HepG2 (cell line): ENCODE results near the gene TP53TG5. TPM values are rescaled to one million over a fixed set of nuclear protein-coding genes. Genes with fewer than 3 reads are reported as not detected.

Experiments
- EED ChIP-seq: sonication (generic); formaldehyde crosslinking; IDR thresholded peaks from 2 replicates; pipeline ENCODE4 v1.5.0; 2020; ENCODE audit warnings: mild to moderate bottlenecking, missing genetic modification reagents
- HNRNPUL1 ChIP-seq: fragments of 200-400 bp; formaldehyde crosslinking; IDR thresholded peaks from 2 replicates; pipeline ENCODE4 v1.6.1; 2017; ENCODE audit warnings: low read depth, mild to moderate bottlenecking, low read length, moderate library complexity
- KAT2B ChIP-seq: fragments of 150-350 bp; IDR thresholded peaks from 2 replicates; pipeline ENCODE4 v1.6.1; 2014; ENCODE audit warnings: low read depth, low read length, borderline replicate concordance
- KDM5A ChIP-seq: fragments of 200-600 bp; sonication (generic); IDR thresholded peaks from 2 replicates; pipeline ENCODE4 v1.7.0; 2018; ENCODE audit warnings: antibody characterized with exemption, mild to moderate bottlenecking, low read length, borderline replicate concordance
- NFATC3 ChIP-seq: sonication (generic); formaldehyde crosslinking; IDR thresholded peaks from 2 replicates; pipeline ENCODE4 v1.5.1; 2020; ENCODE audit warnings: mild to moderate bottlenecking, missing genetic modification reagents
- NFKB2 ChIP-seq: sonication (generic); formaldehyde crosslinking; IDR thresholded peaks from 2 replicates; pipeline ENCODE4 v1.4.0; 2020; ENCODE audit warnings: missing genetic modification reagents, borderline replicate concordance
- PHF20 ChIP-seq: sonication (generic); formaldehyde crosslinking; IDR thresholded peaks from 2 replicates; pipeline ENCODE4 v1.5.0; 2020; ENCODE audit warnings: mild to moderate bottlenecking, missing genetic modification reagents
- POGK ChIP-seq: sonication (generic); formaldehyde crosslinking; conservative IDR thresholded peaks from 2 replicates; pipeline ENCODE4 v1.8.0; 2022; ENCODE audit warnings: mild to moderate bottlenecking, moderate library complexity, missing genetic modification reagents
- RERE ChIP-seq: IDR thresholded peaks from 2 replicates; pipeline ENCODE4 v1.6.1; 2016; ENCODE audit warnings: low read depth, missing genetic modification reagents, missing compliant biosample characterization
- RFXANK ChIP-seq: IDR thresholded peaks from 2 replicates; pipeline ENCODE4 v1.6.1; 2016
- RXRA ChIP-seq: sonication (generic); formaldehyde crosslinking; IDR thresholded peaks from 2 replicates; pipeline ENCODE4 v1.5.1; 2020; ENCODE audit warnings: missing genetic modification reagents
- SMARCE1 ChIP-seq: fragments of 450-650 bp; IDR thresholded peaks from 2 replicates; pipeline ENCODE4 v1.6.1; 2017; ENCODE audit warnings: borderline replicate concordance
- TBP ChIP-seq: sonication (generic); formaldehyde crosslinking; IDR thresholded peaks from 2 replicates; pipeline ENCODE4 v1.5.0; 2020; ENCODE audit warnings: missing genetic modification reagents
- ZNF136 ChIP-seq: sonication (generic); formaldehyde crosslinking; IDR thresholded peaks from 2 replicates; pipeline ENCODE4 v1.8.1; 2022; ENCODE audit warnings: low read depth, mild to moderate bottlenecking, moderate library complexity, missing genetic modification reagents
- ZNF326 ChIP-seq: sonication (generic); formaldehyde crosslinking; IDR thresholded peaks from 2 replicates; pipeline ENCODE4 v1.4.0; 2020; ENCODE audit warnings: missing genetic modification reagents, borderline replicate concordance
- ZNF580 ChIP-seq: IDR thresholded peaks from 2 replicates; pipeline ENCODE4 v1.6.1; 2016; ENCODE audit warnings: low read depth, borderline replicate concordance
- ZNF605 ChIP-seq: sonication (generic); formaldehyde crosslinking; IDR thresholded peaks from 2 replicates; pipeline ENCODE4 v1.8.0; 2022; ENCODE audit warnings: mild to moderate bottlenecking, missing genetic modification reagents
- ZNF674 ChIP-seq: sonication (generic); formaldehyde crosslinking; IDR thresholded peaks from 2 replicates; pipeline ENCODE4 v1.5.0; 2020; ENCODE audit warnings: low read depth, mild to moderate bottlenecking, missing genetic modification reagents
- ZNF737 ChIP-seq: sonication (generic); formaldehyde crosslinking; IDR thresholded peaks from 2 replicates; pipeline ENCODE4 v1.5.0; 2020; ENCODE audit warnings: missing genetic modification reagents, mild to moderate bottlenecking, borderline replicate concordance
- ZNF746 ChIP-seq: sonication (generic); formaldehyde crosslinking; IDR thresholded peaks from 2 replicates; pipeline ENCODE4 v1.8.0; 2022; ENCODE audit warnings: mild to moderate bottlenecking, missing genetic modification reagents
- ZNF766 ChIP-seq: sonication (generic); formaldehyde crosslinking; IDR thresholded peaks from 2 replicates; pipeline ENCODE4 v1.5.0; 2020; ENCODE audit warnings: missing genetic modification reagents, borderline replicate concordance
- polyA plus RNA-seq, 8 experiments: library from polyadenylated mRNA; depleted of rRNA in 3 of 8; stranded (reverse) in 7 of 8; unstranded in 1 of 8; fragments of >200 nt; fragmentation: Illumina TruSeq in 4 of 8; extraction: Trizol in 4 of 8; gene quantifications; 2 replicates each; pipeline versions ENCODE4 v1.2.1 to v1.2.3, GENCODE V29; 2011 to 2016; ENCODE audit warnings: low read depth in 4 of 8, missing spikeins in 1 of 8, mixed read lengths in 1 of 8; ENCODE audit not compliant: insufficient read depth in 1 of 8
- total RNA-seq, 5 experiments: library from RNA; depleted of rRNA; stranded (reverse); fragments of >200 nt; fragmentation: Illumina TruSeq; extraction: Trizol; gene quantifications; 2 replicates each; pipeline ENCODE4 v1.2.3, GENCODE V29; 2016; ENCODE audit warnings: low read depth in 1 of 5
- TF ChIP-seq, protein P1 (sequence below): sonication (generic); formaldehyde crosslinking; IDR thresholded peaks from 2 replicates; pipeline ENCODE4 v1.5.1; 2020; ENCODE audit warnings: missing genetic modification reagents, mild to moderate bottlenecking, borderline replicate concordance

Gene TP53TG5
- total and polyA plus RNA-seq, 2 of the 13 experiments (the other 11 are each of a cell fraction or from before 2014, with no cell fraction given), result 0.11 TPM; not detected in 1

GRCh38 chr20:45344168-45344860 lies 33.8 kb downstream of the TP53TG5 start (continued):
- TF ChIP-seq NFATC3 (CRISPR knock-in tag) (no peak), NFKB2 (CRISPR knock-in tag) (no peak), ZNF580 (CRISPR knock-in tag) (peak; percentile 72; the same call in 1 of the 2 replicates), RXRA (peak; percentile 43), RFXANK (CRISPR knock-in tag) (no peak), POGK (CRISPR knock-in tag) (0 out of 2 replicates have a peak, but pooled peaks have one; percentile 49), RERE (peak; percentile 57; the same call in 1 of the 2 replicates), ZNF766 (CRISPR knock-in tag) (no peak), ZNF746 (CRISPR knock-in tag) (peak; percentile 70), ZNF136 (CRISPR knock-in tag) (no peak), ZNF326 (no peak), EED (no peak), KAT2B (no peak), ZNF737 (CRISPR knock-in tag) (0 out of 2 replicates have a peak, but pooled peaks have one; percentile 66), HNRNPUL1 (no peak), ZNF674 (CRISPR knock-in tag) (no peak), KDM5A (no peak), ZNF605 (no peak), PHF20 (CRISPR knock-in tag) (peak; percentile 44; the same call in 1 of the 2 replicates), TBP (CRISPR knock-in tag) (no peak), SMARCE1 (no peak)
- TF ChIP-seq, protein P1, sequence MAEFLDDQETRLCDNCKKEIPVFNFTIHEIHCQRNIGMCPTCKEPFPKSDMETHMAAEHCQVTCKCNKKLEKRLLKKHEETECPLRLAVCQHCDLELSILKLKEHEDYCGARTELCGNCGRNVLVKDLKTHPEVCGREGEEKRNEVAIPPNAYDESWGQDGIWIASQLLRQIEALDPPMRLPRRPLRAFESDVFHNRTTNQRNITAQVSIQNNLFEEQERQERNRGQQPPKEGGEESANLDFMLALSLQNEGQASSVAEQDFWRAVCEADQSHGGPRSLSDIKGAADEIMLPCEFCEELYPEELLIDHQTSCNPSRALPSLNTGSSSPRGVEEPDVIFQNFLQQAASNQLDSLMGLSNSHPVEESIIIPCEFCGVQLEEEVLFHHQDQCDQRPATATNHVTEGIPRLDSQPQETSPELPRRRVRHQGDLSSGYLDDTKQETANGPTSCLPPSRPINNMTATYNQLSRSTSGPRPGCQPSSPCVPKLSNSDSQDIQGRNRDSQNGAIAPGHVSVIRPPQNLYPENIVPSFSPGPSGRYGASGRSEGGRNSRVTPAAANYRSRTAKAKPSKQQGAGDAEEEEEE (CRISPR knock-in tag), result no peak
